ENCODE results near the gene TAF10.

TAF10 gene

GRCh38 chr11:6583584-6583983 lies 28.4 kb downstream of the TAF10 start:
- no peak for DNase-seq (ENCODE audit: low read depth)

- DNase-seq (ENCODE audit: low read depth), result no peak
Measured at GRCh38 chr11:6579681-6580080, 32.3 kb downstream of the TAF10 start.

- DNase-seq (ENCODE audit: low read depth), result no peak
Measured at GRCh38 chr11:6578134-6578533, 33.9 kb downstream of the TAF10 start.

GRCh38 chr11:6576471-6577373 lies 35.3 kb downstream of the TAF10 start:
- DNase-seq (ENCODE audit: low read depth), result no peak

GRCh38 chr11:6574816-6575715 lies 37.0 kb downstream of the TAF10 start:
- no peak for DNase-seq (ENCODE audit: low read depth)

- no peak for DNase-seq (ENCODE audit: low read depth)
Measured at GRCh38 chr11:6572215-6572614, 39.8 kb downstream of the TAF10 start.

GRCh38 chr11:6571434-6572008 lies 40.5 kb downstream of the TAF10 start:
- no peak for DNase-seq (ENCODE audit: low read depth)

- no peak for DNase-seq (ENCODE audit: low read depth)
Measured at GRCh38 chr11:6570691-6571427, 41.2 kb downstream of the TAF10 start.

- no peak for DNase-seq (ENCODE audit: low read depth)
Measured at GRCh38 chr11:6569706-6570105, 42.3 kb downstream of the TAF10 start.

- no peak for DNase-seq (ENCODE audit: low read depth)
Measured at GRCh38 chr11:6568191-6568918, 43.7 kb downstream of the TAF10 start.

GRCh38 chr11:6567371-6567745 lies 44.7 kb downstream of the TAF10 start:
- no peak for DNase-seq (ENCODE audit: low read depth)

GRCh38 chr11:6566704-6567370 lies 45.2 kb downstream of the TAF10 start:
- no peak for DNase-seq (ENCODE audit: low read depth)

- no peak for DNase-seq (ENCODE audit: low read depth)
Measured at GRCh38 chr11:6565988-6566703, 45.9 kb downstream of the TAF10 start.

GRCh38 chr11:6565325-6565724 lies 46.7 kb downstream of the TAF10 start:
- no peak for DNase-seq (ENCODE audit: low read depth)

- no peak for DNase-seq (ENCODE audit: low read depth)
Measured at GRCh38 chr11:6563667-6564066, 48.3 kb downstream of the TAF10 start.

- DNase-seq (ENCODE audit: low read depth), result no peak
Measured at GRCh38 chr11:6563121-6563619, 48.8 kb downstream of the TAF10 start.

- no peak for DNase-seq (ENCODE audit: low read depth)
Measured at GRCh38 chr11:6561288-6561687, 50.7 kb downstream of the TAF10 start.

Measured in activated T-cell treated with anti-CD3 and anti-CD28 coated beads for 1 hour (primary cell).